Ascending aorta (tissue), 2 donors: ENCODE data around the gene CD300LF. TPM values are rescaled to one million over a fixed set of nuclear protein-coding genes. Genes with fewer than 3 reads are reported as not detected.

ENCODE experiments used
- DNase-seq, 2 donors: peaks; one replicate each; pipeline ENCODE4 v3.0.0-alpha.2; 2019; ENCODE audit warnings: low spot score in 2 of 2
- H3K27ac ChIP-seq, 2 donors: fragments of 200-600 bp; sonication (generic); one replicate each; pipeline ENCODE4 v1.5.1; 2016 to 2017; ENCODE audit warnings: mild to moderate bottlenecking in 1 of 2
- H3K27me3 ChIP-seq: fragments of 200-600 bp; sonication (generic); one replicate; pipeline ENCODE4 v1.5.1; 2017
- H3K36me3 ChIP-seq, 2 donors: fragments of 200-600 bp; sonication (generic); one replicate each; pipeline ENCODE4 v1.5.1; 2016
- H3K4me1 ChIP-seq, 2 donors: fragments of 200-600 bp; sonication (generic); one replicate each; pipeline ENCODE4 v1.5.1; 2016 to 2017; ENCODE audit warnings: mild to moderate bottlenecking in 1 of 2
- H3K4me3 ChIP-seq, 2 donors: fragments of 200-600 bp; sonication (generic); one replicate each; pipeline ENCODE4 v1.5.1; 2016 to 2017; ENCODE audit warnings: mild to moderate bottlenecking in 1 of 2
- H3K9me3 ChIP-seq, 2 donors: fragments of 200-600 bp; sonication (generic); one replicate each; pipeline ENCODE4 v1.5.1; 2016
- intact Hi-C: fragments of 100-400 bp; cut with DNase I; formaldehyde crosslinking; loops from one replicate; pipeline ENCODE4 v1.15.1; 2023
- total RNA-seq: library from RNA; depleted of rRNA; stranded (reverse); fragments of >200 nt; gene quantifications from one replicate; pipeline ENCODE4 v1.1.0, GENCODE V29; 2016
- TF ChIP-seq, protein P1 (sequence below), 3 experiments: fragments of 200-600 bp in 2 of 3; fragments of 450-650 bp in 1 of 3; sonication (generic) in 2 of 3; IDR thresholded peaks; one replicate each; pipeline ENCODE4 v1.5.1; 2016 to 2019; ENCODE audit warnings: antibody characterized with exemption in 3 of 3, mild to moderate bottlenecking in 1 of 3, moderate library complexity in 1 of 3

Gene CD300LF
- total RNA-seq, 1 donor from 2014 or later: not detected

DNA sequence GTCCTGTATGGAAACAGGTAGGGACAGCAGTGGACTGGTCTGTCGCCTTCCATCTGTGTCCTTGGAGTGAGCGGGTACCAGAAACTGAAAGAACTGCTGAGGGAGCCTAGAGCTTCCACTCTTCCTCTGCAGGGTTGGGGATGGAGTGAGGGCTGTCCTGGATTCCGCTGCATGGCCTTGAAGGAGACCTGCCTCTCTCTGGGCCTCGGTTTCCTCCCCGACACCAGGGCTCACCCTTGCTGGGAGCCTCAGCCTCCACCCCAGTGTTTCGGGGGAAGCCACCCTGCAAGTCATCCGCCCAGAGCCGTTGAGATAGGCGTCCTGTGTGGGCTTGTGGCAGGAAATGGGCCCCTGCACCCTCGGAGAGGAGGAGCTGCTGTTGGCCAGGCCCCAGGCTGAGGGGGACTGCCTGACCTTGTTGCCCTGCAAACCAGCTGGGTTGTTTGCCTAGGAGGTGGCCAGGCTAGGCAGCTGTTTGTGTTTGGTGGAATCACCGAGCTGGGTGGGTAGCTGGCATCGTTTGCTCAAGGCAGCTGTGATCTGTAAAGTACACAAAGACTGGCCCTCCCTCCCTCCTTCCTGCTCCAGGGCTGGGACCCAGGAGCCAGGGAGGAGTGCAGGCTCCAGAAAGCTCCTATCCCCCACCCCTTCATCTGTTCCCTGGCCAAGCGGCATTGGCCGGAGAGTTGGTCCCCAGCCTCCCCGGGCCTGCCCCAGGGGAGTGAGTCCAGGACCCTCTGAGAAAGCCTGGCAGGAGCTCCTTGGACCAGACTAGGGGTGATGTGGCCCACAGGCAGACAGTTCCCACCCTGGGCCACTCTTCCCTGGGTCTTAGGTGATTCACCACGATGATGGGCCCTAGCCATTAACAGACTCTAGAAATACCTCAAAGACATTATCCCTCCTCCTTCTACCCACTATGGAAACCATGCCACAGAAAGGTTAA, 25.6 kb upstream of the CD300LF start:
- TF ChIP-seq, protein P1, sequence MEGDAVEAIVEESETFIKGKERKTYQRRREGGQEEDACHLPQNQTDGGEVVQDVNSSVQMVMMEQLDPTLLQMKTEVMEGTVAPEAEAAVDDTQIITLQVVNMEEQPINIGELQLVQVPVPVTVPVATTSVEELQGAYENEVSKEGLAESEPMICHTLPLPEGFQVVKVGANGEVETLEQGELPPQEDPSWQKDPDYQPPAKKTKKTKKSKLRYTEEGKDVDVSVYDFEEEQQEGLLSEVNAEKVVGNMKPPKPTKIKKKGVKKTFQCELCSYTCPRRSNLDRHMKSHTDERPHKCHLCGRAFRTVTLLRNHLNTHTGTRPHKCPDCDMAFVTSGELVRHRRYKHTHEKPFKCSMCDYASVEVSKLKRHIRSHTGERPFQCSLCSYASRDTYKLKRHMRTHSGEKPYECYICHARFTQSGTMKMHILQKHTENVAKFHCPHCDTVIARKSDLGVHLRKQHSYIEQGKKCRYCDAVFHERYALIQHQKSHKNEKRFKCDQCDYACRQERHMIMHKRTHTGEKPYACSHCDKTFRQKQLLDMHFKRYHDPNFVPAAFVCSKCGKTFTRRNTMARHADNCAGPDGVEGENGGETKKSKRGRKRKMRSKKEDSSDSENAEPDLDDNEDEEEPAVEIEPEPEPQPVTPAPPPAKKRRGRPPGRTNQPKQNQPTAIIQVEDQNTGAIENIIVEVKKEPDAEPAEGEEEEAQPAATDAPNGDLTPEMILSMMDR (IDR thresholded peaks at IDR 0.05): no peak
- Histone ChIP-seq H3K27ac (no peak overlapping the region), H3K4me1 (peaks cover 4 to 17% of the 10 kb centered on the region in 2 donors), H3K4me3 (peak overlapping the region; percentile 13 to 57), H3K36me3 (no peaks in the 10 kb centered on the region), H3K9me3 (no peaks in the 10 kb centered on the region), H3K27me3 (peaks cover 10% of the 10 kb centered on the region)
- intact Hi-C loops: no loop called here
- DNase-seq: no peak

DNA sequence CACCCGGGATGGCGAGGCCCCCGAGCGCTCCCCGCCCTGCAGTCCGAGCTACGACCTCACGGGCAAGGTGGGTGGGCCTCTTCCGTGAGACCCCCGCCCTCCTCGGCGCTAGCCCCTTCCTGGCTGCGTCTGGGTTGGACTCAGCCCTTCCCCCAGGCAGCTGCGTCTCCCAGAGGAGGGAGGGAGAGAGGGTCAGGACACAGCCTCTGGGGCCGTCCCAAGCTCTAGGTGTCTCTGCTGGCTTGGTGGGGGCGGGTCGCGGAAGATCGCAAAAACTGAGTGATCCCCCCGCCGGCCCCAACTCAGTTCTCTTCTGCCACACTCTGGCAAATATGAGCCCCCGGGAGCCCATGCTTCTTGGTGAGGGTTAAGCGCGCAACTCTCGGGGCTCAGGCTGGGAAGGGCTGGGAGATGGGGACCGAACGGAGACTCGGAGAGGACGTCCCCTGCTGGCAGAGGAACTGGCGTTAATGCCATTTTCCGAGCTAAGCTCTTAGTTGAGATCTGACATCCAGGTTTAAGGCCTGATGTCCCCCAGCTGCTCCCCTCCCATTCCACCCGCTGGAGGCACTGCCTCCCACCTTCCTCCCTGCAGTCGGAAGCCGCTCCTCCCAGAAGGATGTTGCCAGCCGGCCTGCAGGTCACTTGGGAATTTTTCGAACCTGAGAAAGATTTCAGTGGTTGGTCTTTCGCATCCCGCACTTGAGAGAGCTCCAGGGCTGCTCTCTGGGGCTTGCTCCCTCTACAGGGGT, 24.8 kb upstream of the CD300LF start:
- peak overlapping the region; percentile 29 to 57 for H3K4me3 ChIP-seq
- TF ChIP-seq, protein P1 (IDR thresholded peaks at IDR 0.05): peak in 2 of 3 experiments; percentile 9 to 18
- H3K9me3 ChIP-seq: no peaks in the 10 kb centered on the region
- no peak overlapping the region for H3K27ac ChIP-seq
- intact Hi-C loops: no loop called here
- peaks cover 4 to 17% of the 10 kb centered on the region in 2 donors for H3K4me1 ChIP-seq
- H3K27me3 ChIP-seq: peaks cover 10% of the 10 kb centered on the region
- no peaks in the 10 kb centered on the region for H3K36me3 ChIP-seq
- no peak for DNase-seq

GRCh38 chr17:74736513-74737298, 24.0 kb upstream of the CD300LF start, which contains the start of gene RAB37:
TSS of gene RAB37 (plus strand) at chr17:74737256. CDS start at chr17:74737273, 17 bp downstream.
- no peaks in the 10 kb centered on the region for H3K36me3 ChIP-seq
- no peaks in the 10 kb centered on the region for H3K9me3 ChIP-seq
- H3K4me1 ChIP-seq: peaks cover 4 to 17% of the 10 kb centered on the region in 2 donors
- peaks cover 10% of the 10 kb centered on the region for H3K27me3 ChIP-seq
- peak in 1 of 2 donors; percentile 70 for DNase-seq
- TF ChIP-seq, protein P1 (IDR thresholded peaks at IDR 0.05): peak; percentile 27 to 45 (median 39)
- intact Hi-C loops: no loop called here
- peak within 1 kb of the TSS; percentile 29 to 57 for H3K4me3 ChIP-seq
- no peak within 1 kb of the TSS for H3K27ac ChIP-seq

DNA sequence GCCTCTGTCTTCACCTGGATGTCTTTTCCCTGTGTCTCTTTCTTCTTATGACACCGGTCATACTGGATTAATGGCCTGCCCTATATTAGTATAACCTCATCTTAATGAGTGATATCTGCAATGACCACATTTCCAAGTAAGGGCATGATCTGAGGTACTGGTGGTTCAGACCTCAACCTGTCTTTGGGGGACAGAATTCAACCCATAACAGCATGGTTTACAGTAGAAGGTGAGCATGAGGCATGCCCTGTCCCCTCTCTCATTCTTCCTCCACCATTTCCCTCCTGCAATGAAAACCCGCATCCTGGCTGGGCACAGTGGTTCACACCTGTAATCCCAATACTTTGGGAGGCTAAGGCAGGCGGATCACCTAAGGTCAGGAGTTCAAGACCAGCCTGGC, 21.5 kb upstream of the CD300LF start:
- Histone ChIP-seq H3K9me3 (no peaks in the 10 kb centered on the region), H3K4me3 (no peak overlapping the region), H3K4me1 (peaks cover 4 to 17% of the 10 kb centered on the region in 2 donors), H3K27me3 (peaks cover 10% of the 10 kb centered on the region), H3K27ac (no peak overlapping the region), H3K36me3 (no peaks in the 10 kb centered on the region)
- TF ChIP-seq, protein P1 (IDR thresholded peaks at IDR 0.05): no peak
- intact Hi-C loops: no loop called here
- no peak for DNase-seq
